Measurements from ENCODE around the gene RNASEH1.

DNA sequence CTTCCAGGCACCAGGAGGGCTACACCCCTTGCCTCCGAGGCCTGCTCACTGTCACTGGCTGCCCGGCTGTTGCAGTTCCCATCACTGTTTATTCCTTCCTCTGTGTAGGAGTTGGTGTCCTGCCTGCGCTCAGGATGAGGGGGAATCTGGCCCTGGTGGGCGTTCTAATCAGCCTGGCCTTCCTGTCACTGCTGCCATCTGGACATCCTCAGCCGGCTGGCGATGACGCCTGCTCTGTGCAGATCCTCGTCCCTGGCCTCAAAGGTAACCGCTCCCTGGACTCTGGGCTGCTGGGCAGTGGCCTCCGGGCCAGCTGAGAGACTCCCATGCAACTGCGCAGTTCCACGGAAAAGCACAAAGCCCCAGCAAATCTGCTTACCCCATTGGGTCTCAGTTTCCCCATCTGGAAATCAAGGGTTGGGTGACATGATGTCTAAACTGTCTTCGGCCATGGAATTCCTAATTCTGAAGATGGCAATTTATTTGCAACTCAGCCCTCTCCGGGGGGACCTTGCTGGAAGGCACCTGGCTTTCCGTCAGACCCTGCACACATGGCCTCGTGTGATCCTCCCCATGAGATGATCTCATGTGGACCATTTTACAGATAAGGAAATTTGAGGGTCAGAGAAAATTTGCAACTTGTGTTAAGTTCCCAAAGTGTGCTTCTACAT, 46.2 kb upstream of the RNASEH1 start:
- TF ChIP-seq, protein P1, sequence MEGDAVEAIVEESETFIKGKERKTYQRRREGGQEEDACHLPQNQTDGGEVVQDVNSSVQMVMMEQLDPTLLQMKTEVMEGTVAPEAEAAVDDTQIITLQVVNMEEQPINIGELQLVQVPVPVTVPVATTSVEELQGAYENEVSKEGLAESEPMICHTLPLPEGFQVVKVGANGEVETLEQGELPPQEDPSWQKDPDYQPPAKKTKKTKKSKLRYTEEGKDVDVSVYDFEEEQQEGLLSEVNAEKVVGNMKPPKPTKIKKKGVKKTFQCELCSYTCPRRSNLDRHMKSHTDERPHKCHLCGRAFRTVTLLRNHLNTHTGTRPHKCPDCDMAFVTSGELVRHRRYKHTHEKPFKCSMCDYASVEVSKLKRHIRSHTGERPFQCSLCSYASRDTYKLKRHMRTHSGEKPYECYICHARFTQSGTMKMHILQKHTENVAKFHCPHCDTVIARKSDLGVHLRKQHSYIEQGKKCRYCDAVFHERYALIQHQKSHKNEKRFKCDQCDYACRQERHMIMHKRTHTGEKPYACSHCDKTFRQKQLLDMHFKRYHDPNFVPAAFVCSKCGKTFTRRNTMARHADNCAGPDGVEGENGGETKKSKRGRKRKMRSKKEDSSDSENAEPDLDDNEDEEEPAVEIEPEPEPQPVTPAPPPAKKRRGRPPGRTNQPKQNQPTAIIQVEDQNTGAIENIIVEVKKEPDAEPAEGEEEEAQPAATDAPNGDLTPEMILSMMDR (IDR thresholded peaks at IDR 0.05) = no peak
- no peak for TF ChIP-seq ZFX (IDR thresholded peaks at IDR 0.05; ENCODE audit: borderline replicate concordance)
